Neural cell (in vitro differentiated cells): Measurements from ENCODE around the gene SNAPC5.

Experiments used
- EP300 ChIP-seq: fragments of 450-650 bp; conservative IDR thresholded peaks from 2 replicates; pipeline ENCODE4 v1.6.1; 2014; ENCODE audit warnings: antibody characterized with exemption, mild to moderate bottlenecking, moderate library complexity; ENCODE audit not compliant: poor library complexity, severe bottlenecking
- EZH2 ChIP-seq: fragments of 200-600, 300-800 bp; shearing (Covaris generic), sonication (generic); IDR thresholded peaks from 2 replicates; pipeline ENCODE4 v1.6.1; 2014; ENCODE audit warnings: antibody characterized with exemption, low read length, borderline replicate concordance, mild to moderate bottlenecking; ENCODE audit not compliant: insufficient read depth, poor library complexity, severe bottlenecking
- POLR2AphosphoS5 ChIP-seq: IDR thresholded peaks from 2 replicates; pipeline ENCODE4 v1.6.1; 2012
- RAD21 ChIP-seq: fragments of 450-650 bp; conservative IDR thresholded peaks from 2 replicates; pipeline ENCODE4 v1.6.1; 2014; ENCODE audit warnings: antibody characterized with exemption, mild to moderate bottlenecking, moderate library complexity
- REST ChIP-seq: IDR thresholded peaks from 2 replicates; pipeline ENCODE4 v1.6.1; 2012; ENCODE audit warnings: borderline replicate concordance
- SMC3 ChIP-seq: fragments of 450-650 bp; conservative IDR thresholded peaks from 2 replicates; pipeline ENCODE4 v1.6.1; 2014; ENCODE audit warnings: antibody characterized with exemption, mild to moderate bottlenecking, moderate library complexity; ENCODE audit not compliant: poor library complexity
- TF ChIP-seq, protein P1 (sequence below): fragments of 450-650 bp; IDR thresholded peaks from 2 replicates; pipeline ENCODE4 v1.5.1; 2014; ENCODE audit warnings: antibody characterized with exemption, mild to moderate bottlenecking, moderate library complexity; ENCODE audit not compliant: poor library complexity, severe bottlenecking

- TF ChIP-seq, protein P1, sequence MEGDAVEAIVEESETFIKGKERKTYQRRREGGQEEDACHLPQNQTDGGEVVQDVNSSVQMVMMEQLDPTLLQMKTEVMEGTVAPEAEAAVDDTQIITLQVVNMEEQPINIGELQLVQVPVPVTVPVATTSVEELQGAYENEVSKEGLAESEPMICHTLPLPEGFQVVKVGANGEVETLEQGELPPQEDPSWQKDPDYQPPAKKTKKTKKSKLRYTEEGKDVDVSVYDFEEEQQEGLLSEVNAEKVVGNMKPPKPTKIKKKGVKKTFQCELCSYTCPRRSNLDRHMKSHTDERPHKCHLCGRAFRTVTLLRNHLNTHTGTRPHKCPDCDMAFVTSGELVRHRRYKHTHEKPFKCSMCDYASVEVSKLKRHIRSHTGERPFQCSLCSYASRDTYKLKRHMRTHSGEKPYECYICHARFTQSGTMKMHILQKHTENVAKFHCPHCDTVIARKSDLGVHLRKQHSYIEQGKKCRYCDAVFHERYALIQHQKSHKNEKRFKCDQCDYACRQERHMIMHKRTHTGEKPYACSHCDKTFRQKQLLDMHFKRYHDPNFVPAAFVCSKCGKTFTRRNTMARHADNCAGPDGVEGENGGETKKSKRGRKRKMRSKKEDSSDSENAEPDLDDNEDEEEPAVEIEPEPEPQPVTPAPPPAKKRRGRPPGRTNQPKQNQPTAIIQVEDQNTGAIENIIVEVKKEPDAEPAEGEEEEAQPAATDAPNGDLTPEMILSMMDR = no peak
- no peak for TF ChIP-seq POLR2AphosphoS5
- no peak for TF ChIP-seq EZH2
- TF ChIP-seq RAD21 = no peak
- no peak for TF ChIP-seq EP300
- no peak for TF ChIP-seq SMC3
- no peak for TF ChIP-seq REST
These were observed 8.3 kb upstream of the SNAPC5 start for GRCh38 chr15:66505818-66506217.
